GM19455 (cell line): ENCODE data around the gene NQO2.
"Not testable (repeated sequence)": the region's sequence is repeated elsewhere in the genome, so short reads cannot be mapped to it uniquely, and the experiment has no call there.

Experiments
- ATAC-seq: cut with Tn5 transposase; IDR thresholded peaks from one replicate; pipeline ENCODE4 v1.9.1; 2021; ENCODE audit not compliant: unreplicated experiment

NQO2 gene

GRCh38 chr6:3011592-3011991, 11.9 kb downstream of the NQO2 start:
- ATAC-seq = no peak

DNA sequence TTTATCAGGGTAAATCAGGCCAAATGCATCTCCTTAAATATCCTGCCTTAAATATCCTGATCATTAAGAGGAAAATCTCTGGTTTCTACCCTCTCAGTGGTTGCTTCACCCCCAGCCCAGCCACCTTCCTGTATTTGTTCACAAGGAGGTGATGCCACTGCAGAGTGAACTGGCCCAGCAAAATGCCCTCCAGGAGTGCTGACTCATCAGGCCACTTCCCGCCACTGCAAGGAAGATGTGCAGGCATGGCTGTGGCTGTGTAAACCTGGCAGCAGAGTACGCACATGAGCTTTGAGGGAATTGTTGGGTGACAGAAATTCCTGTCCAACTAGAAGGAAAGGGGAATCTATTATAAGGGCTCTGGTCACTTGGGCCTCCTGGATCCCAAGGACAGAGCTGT, 13.8 kb downstream of the NQO2 start:
- ATAC-seq = no peak

- no peak for ATAC-seq
These were observed 14.4 kb downstream of the NQO2 start for GRCh38 chr6:3013901-3014674.

- ATAC-seq = no peak
These were observed 15.0 kb downstream of the NQO2 start for GRCh38 chr6:3014675-3015066.

- ATAC-seq = no peak
These were observed 15.4 kb downstream of the NQO2 start for GRCh38 chr6:3015144-3015543.

DNA sequence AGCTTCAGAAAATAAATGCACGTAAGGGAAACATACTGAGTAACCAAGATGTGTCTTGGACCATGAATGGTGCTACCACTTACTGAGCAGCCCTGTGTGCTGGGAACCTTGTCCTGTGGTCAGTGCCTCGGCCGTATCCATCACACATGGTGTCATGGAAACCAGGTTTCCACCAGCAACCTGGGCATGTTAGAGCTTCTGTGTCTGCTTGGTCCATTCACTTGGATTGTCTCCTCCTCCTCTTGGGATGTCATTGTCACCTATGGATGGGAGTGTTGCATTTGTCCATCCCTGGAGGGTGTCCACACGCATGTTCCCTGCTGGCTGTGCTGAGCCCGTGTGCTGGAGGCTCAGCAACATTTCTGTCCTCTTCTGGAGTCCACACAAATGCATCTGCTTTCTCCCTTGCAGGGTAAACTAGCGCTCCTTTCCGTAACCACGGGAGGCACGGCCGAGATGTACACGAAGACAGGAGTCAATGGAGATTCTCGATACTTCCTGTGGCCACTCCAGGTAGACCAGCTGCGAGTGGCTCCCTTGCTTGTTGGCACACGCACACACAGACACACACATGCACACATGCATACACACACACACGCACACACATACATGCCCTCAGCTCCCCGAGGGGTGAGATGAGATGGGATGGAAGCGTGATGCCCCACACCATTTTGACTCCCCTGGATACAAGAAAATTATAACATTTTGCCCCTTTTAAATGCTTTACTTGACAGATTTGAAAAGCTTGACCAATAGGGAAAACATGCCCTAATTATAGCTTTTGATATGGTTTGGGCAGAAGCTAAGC, 17.0 kb downstream of the NQO2 start:
- ATAC-seq = no peak

DNA sequence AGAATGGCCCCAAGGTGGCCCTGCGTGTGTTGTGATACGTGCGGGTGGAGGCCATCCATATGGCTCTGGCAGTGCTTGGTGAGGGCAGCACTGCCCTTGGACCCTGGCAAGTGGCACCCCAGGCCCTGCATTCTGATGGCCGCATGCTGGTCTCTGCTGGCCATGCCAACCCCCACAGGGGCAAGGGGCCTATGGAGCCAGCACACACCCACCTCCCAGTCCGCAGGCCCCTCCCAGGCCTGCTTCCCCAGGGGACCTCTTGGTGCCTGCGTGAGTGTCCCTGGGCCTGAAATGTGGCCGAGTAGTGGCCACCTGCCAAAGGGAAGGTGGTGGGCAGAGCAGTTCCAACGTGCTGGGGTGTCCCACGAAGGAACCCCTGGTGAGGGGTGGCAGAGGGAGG, 17.6 kb downstream of the NQO2 start:
- no peak for ATAC-seq

- ATAC-seq = no peak
These were observed 19.4 kb downstream of the NQO2 start for GRCh38 chr6:3019065-3019464.

DNA sequence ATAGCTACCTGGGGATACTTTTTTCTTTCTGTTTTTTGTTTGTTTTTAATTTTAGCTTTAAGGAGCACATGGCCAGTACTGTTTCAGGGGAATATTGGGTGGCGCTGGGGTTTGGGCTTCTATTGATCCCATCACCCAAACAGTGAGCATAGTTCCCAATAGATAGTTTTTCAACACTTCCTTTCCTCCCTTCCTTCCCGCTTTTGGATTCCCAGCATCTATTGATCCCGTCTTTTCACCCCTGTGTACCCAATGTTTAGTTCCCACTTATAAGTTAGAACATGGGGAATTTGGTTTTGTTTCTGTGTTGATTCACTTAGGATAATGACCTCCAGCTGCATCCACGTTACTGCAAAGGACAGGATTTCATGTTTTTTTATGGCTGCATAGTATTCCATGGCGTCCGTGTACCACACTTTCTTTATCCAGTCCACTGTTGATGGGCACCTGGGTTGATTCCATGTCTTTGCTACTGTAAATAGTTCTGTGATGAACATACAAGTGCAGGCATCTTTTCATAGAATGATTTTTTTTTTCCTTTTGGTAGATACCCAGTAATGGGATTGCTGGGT, 20.1 kb downstream of the NQO2 start:
- ATAC-seq = no peak

GRCh38 chr6:3020976-3021598, 21.4 kb downstream of the NQO2 start:
- ATAC-seq = not testable (repeated sequence)

DNA sequence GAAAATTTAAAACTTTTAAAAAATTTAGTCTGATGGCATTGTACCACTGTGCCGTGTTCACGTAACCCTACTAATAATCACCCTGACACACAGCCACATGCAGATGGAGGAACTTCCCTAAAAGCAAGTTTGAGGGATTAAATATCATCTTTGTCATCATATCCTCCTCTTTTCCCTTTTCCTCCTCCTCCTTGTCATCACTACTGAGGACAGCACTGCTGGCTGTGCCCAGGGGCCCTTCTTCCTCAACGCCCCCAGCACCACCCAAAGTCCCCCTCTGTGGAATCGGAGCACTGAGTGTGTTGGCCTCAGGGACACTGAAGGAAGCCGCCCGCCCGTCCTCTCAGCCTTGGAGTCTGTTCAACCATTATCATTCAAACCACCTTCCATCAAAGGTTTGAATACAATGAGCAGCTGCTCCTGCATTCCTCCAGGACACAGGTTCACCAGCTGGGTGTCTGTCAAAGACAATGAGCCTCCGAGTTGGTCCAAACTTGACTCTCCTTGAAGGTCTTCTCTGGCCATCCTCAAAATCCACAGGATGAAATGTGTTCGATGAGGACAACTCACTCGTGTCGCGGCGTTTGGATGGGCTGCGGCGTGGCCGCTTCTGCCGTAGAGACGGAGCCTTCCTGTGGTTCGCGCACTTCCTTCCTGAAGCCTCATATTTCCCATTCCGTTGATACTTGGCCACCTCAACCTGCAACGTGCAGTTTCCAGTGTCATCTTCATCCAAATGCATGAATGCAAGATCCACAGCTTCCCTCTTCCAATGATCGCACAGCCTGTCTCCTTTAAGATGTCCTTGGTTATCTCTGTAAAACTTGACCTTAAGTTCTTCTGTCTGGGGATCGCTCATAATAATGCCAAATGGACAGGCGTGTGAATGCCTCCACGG, 23.3 kb downstream of the NQO2 start:
- ATAC-seq = no peak

- peak; percentile 80 for ATAC-seq
These were observed 24.2 kb downstream of the NQO2 start for GRCh38 chr6:3023663-3024483.

GRCh38 chr6:3026791-3027626, 27.3 kb downstream of the NQO2 start:
- peak; percentile 75 for ATAC-seq

- ATAC-seq = not testable (repeated sequence)
These were observed 28.5 kb downstream of the NQO2 start for GRCh38 chr6:3028156-3028555.

- ATAC-seq = no peak
These were observed 32.4 kb downstream of the NQO2 start for GRCh38 chr6:3031857-3032640.

GRCh38 chr6:3032986-3033385, 33.3 kb downstream of the NQO2 start:
- no peak for ATAC-seq

- ATAC-seq = no peak
These were observed 34.0 kb downstream of the NQO2 start for GRCh38 chr6:3033652-3034051.

- ATAC-seq = no peak
These were observed 35.7 kb downstream of the NQO2 start for GRCh38 chr6:3035397-3035796.
